Psoas muscle (tissue), 8 donors: Measurements from ENCODE around the gene FAM43A. TPM values are rescaled to one million over a fixed set of nuclear protein-coding genes. Genes with fewer than 3 reads are reported as not detected.
A peak's percentile ranks its signal among the peaks of the same experiment; 100 is the strongest.

Experiments
- ATAC-seq, 4 donors: fragments of 200-7000 bp; cut with Tn5 transposase; one replicate each; pipeline ENCODE4 v1.9.1; 2020; ENCODE audit warnings: moderate library complexity in 3 of 4, mild to moderate bottlenecking in 2 of 4
- DNase-seq, 2 donors: peaks; one replicate each; pipeline ENCODE4 v3.0.0-alpha.2; 2020
- H3K27ac ChIP-seq: fragments of 200-600 bp; one replicate; pipeline ENCODE4 v1.8.0; 2022
- H3K27me3 ChIP-seq, 3 donors: fragments of 200-600 bp in 1 of 3; one replicate each; pipeline versions ENCODE4 v1.6.1 to v1.8.0; 2013 to 2022; ENCODE audit warnings: low read length in 2 of 3, mild to moderate bottlenecking in 2 of 3, moderate library complexity in 1 of 3; ENCODE audit not compliant: insufficient read depth in 3 of 3
- H3K36me3 ChIP-seq, 2 donors: fragments of 200-600 bp in 1 of 2; one replicate each; pipeline versions ENCODE4 v1.6.1 to v1.8.0; 2013 to 2022; ENCODE audit warnings: low read depth in 1 of 2, mild to moderate bottlenecking in 1 of 2, moderate library complexity in 1 of 2; ENCODE audit not compliant: insufficient read depth in 1 of 2
- H3K4me1 ChIP-seq: fragments of 200-600 bp; one replicate; pipeline ENCODE4 v1.8.0; 2022
- H3K4me3 ChIP-seq: fragments of 200-600 bp; one replicate; pipeline ENCODE4 v1.8.0; 2022; ENCODE audit warnings: mild to moderate bottlenecking
- H3K9me3 ChIP-seq: fragments of 200-600 bp; one replicate; pipeline ENCODE4 v1.8.0; 2022
- WGBS, 3 donors: extraction: QIAGEN DNeasy Blood & Tissue Kit; methylation state at CpG; one replicate each; pipeline versions ENCODE4 v1.1.6 to v1.1.7; 2013; 5-methylcytosine and 5-hydroxymethylcytosine counted together
- intact Hi-C, 2 donors: fragments of 100-400 bp; cut with DNase I; formaldehyde crosslinking; loops; one replicate each; pipeline versions ENCODE4 v1.11.0 to v1.14.2; 2022
- polyA plus RNA-seq, 3 donors: library from polyadenylated mRNA; stranded (reverse); fragments of 200-250 nt; gene quantifications; one replicate each; pipeline ENCODE4 v1.2.3, GENCODE V29; 2013
- total RNA-seq, 4 donors: library from RNA; stranded (reverse); fragmentation: NEBNext Ultra II Directional in 2 of 4; extraction: Animal tissue kit (Norgen Biotek cat#: 25700) in 2 of 4; gene quantifications; one replicate each; pipeline versions ENCODE4 v1.2.1 to v1.2.4, GENCODE V29; 2021 to 2023
- TF ChIP-seq, protein P1 (sequence below): fragments of 200-600 bp; IDR thresholded peaks from one replicate; pipeline ENCODE4 v1.8.0; 2022; ENCODE audit warnings: antibody characterized with exemption
- donor health status: healthy with polysubstance abuse.
- donor health status: DM: no; HTN: no; CAD: no; lungs with moderate emphysema.
- donor health status: Bipolar disorder and iron deficiency.
- donor health status: healthy.
- donor health status: DM: yes; HTN: yes; CAD: no.
- donor health status: DM: no; HTN: no; CAD: no.
- donor health status: DM: no; HTN: no; CAD: no.
- donor health status: DM: yes; HTN: yes; CAD: no.

Gene FAM43A
- total and polyA plus RNA-seq, 7 donors, result 4.1 to 7.7 (median 6.8) TPM

DNA sequence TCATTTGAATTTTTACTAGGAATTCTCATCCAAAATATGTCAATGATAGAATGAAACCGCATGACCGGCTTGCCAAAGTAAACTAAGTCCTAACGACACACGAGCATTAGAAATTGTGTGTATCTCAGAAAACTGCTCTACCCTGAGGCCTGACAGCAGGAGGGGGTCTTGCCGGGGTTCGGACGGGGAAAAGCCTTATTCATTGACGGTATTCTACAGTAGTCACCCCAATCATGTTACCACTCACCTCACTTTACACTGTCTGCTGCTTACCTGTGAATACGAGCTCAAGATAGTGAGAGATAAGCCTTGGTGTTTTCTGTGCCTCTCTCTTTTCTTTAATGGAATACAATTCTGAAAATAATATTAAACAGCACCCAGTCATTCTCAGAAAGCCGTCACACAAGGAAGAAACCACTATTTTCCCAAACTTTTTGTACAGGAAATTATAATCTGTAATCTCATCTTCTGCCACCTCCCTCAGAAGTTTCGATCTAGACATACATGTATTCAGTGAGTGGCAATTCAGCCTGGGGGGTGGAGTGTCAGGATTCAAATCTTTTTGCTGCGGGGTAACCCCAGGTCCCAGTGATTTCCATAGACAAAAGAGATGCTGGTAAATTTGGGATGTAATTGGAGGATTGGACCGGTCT is 492 bp upstream of the FAM43A start:
- Histone ChIP-seq H3K4me1 (peaks cover 22% of the 10 kb centered on the region), H3K27me3 (no peaks in the 10 kb centered on the region), H3K9me3 (no peaks in the 10 kb centered on the region), H3K27ac (peak overlapping the region; percentile 74), H3K36me3 (no peaks in the 10 kb centered on the region), H3K4me3 (peak overlapping the region; percentile 79)
- DNase-seq (no peak), ATAC-seq (no peak)
- intact Hi-C loops, result loop anchor here (1.0 to 10.0 kb wide), 4 partner anchors 87 to 418 kb away; no protein-coding TSS in a partner anchor
- 62 to 65% (median 64%) methylated on average over 13 of the region's 13 CpGs for WGBS, 3 donors
- TF ChIP-seq, protein P1, sequence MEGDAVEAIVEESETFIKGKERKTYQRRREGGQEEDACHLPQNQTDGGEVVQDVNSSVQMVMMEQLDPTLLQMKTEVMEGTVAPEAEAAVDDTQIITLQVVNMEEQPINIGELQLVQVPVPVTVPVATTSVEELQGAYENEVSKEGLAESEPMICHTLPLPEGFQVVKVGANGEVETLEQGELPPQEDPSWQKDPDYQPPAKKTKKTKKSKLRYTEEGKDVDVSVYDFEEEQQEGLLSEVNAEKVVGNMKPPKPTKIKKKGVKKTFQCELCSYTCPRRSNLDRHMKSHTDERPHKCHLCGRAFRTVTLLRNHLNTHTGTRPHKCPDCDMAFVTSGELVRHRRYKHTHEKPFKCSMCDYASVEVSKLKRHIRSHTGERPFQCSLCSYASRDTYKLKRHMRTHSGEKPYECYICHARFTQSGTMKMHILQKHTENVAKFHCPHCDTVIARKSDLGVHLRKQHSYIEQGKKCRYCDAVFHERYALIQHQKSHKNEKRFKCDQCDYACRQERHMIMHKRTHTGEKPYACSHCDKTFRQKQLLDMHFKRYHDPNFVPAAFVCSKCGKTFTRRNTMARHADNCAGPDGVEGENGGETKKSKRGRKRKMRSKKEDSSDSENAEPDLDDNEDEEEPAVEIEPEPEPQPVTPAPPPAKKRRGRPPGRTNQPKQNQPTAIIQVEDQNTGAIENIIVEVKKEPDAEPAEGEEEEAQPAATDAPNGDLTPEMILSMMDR, result no peak

DNA sequence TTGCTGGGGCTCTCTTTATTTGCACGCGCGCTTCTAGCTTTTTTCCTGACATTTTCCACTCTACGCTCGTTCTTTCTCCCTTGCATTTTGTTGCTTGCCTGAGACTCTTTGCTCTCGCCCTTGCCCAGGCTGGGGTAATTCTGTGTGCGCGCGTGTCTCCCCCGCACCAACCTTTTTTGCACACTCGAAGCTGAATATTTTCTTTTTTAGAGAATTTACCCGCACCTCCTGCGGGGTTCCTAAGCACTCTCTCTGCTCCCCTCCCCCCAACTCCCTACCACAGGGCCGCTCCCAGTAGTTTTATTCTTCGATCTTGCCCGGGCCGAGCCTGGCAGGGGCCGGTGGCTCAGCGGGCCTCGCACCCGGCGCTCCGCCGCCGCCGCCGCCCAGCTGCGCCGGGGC is 732 bp downstream of the FAM43A start:
- Histone ChIP-seq H3K4me3 (peak overlapping the region; percentile 79), H3K27me3 (no peaks in the 10 kb centered on the region), H3K27ac (peak overlapping the region; percentile 74), H3K36me3 (no peaks in the 10 kb centered on the region), H3K9me3 (no peaks in the 10 kb centered on the region), H3K4me1 (peaks cover 29% of the 10 kb centered on the region)
- DNase-seq (no peak), ATAC-seq (no peak)
- WGBS, 3 donors, result 0 to 1% (median 0%) methylated on average over 29 of the region's 29 CpGs
- intact Hi-C loops, result loop anchor here (5.0 to 10.0 kb wide), 3 partner anchors 86 to 246 kb away; no protein-coding TSS in a partner anchor
- TF ChIP-seq, protein P1, result no peak

DNA sequence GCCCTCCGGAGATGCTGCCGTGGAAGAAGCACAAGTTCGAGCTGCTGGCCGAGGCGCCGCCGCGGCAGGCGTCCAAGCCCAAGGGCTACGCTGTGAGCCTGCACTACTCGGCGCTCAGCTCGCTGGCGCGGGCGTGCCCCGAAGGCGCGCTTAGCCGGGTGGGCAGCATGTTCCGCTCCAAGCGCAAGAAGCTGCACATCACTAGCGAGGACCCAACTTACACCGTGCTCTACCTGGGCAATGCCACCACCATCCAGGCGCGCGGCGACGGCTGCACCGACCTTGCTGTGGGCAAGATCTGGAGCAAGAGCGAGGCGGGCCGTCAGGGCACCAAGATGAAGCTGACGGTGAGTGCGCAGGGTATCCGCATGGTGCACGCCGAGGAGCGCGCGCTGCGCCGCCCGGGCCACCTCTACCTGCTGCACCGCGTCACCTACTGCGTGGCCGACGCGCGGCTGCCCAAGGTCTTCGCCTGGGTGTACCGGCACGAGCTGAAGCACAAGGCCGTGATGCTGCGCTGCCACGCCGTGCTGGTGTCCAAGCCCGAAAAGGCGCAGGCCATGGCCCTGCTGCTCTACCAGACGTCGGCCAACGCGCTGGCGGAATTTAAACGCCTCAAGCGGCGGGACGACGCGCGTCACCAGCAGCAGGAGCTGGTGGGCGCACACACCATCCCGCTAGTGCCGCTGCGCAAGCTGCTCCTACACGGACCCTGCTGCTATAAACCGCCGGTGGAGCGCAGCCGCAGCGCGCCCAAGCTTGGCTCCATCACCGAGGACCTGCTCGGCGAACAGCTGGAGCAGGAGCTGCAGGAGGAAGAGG is 1.3 kb downstream of the FAM43A start:
- DNase-seq, result peak; percentile 58 to 80

DNA sequence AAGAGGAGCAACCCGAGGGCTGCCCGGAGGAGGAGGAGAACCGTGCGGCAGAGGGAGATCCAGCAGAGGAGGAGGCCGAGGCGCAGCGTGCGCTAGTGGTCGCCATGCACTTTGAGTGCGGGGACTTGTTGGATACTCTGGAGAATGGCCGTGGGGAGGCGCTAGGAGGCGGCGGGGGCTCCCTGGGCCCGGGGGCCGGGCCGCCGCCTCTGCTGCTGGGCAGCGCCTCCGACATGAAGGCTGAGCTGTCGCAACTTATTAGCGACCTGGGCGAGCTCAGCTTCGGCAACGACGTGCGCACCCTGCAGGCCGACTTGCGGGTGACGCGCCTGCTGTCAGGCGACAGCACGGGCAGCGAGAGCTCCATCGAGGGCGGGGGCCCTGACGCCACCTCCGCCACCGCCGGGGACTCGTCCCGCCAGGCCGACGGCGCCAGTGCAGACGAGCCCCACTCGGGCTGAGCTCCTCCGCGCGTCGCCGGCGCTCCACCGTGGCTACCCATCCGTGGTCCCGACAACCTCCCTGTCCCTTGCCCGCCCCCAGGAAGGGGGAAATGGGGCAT is 2.0 kb downstream of the FAM43A start:
- Histone ChIP-seq H3K36me3 (no peaks in the 10 kb centered on the region), H3K4me3 (peak overlapping the region; percentile 79), H3K4me1 (peaks cover 32% of the 10 kb centered on the region), H3K27me3 (no peaks in the 10 kb centered on the region), H3K27ac (peak overlapping the region; percentile 69), H3K9me3 (no peaks in the 10 kb centered on the region)
- ATAC-seq (peak; percentile 3 to 60 (median 52)), DNase-seq (peak; percentile 80 to 83)
- intact Hi-C loops, result loop anchor here (5.0 to 10.0 kb wide), 3 partner anchors 85 to 245 kb away; no protein-coding TSS in a partner anchor
- 10 to 15% (median 15%) methylated on average over 34 to 57 of the region's 57 CpGs for WGBS, 3 donors
- TF ChIP-seq, protein P1, result peak; percentile 26

More for the DNA sequence above, 1.3 kb downstream of the FAM43A start:
- Histone ChIP-seq H3K4me1 (peaks cover 36% of the 10 kb centered on the region), H3K9me3 (no peaks in the 10 kb centered on the region), H3K36me3 (no peaks in the 10 kb centered on the region), H3K27me3 (no peaks in the 10 kb centered on the region), H3K27ac (peak overlapping the region; percentile 74), H3K4me3 (peak overlapping the region; percentile 79)
- intact Hi-C loops, result loop anchor here (5.0 to 10.0 kb wide), 3 partner anchors 85 to 245 kb away; no protein-coding TSS in a partner anchor
- 4 to 5% (median 5%) methylated on average over 74 to 86 of the region's 86 CpGs for WGBS, 3 donors
- TF ChIP-seq, protein P1, result no peak
- ATAC-seq, result peak; percentile 11 to 53 (median 42)
